ENCODE results near the gene OFD1. TPM values are rescaled to one million over a fixed set of nuclear protein-coding genes. Genes with fewer than 3 reads are reported as not detected.

The OFD1 gene
- 4.6 and 5.5 TPM in 2 replicates for total RNA-seq

GRCh38 chrX:13734278-13735172 is at the start of gene OFD1, which contains the start of gene TRAPPC2:
TSS of gene OFD1 (plus strand) at chrX:13734748. CDS start at chrX:13735072, 324 bp downstream.
TSS of gene TRAPPC2 (minus strand) at chrX:13734620. CDS start at chrX:13719963, 14,657 bp downstream.

GRCh38 chrX:13688958-13689740 is 45.4 kb upstream of the OFD1 start, which contains the start of gene RAB9A:
TSS of gene RAB9A (plus strand) at chrX:13689128. CDS start at chrX:13708747, 19,619 bp downstream.

GRCh38 chrX:13816643-13817627 is 82.4 kb downstream of the OFD1 start, which contains the start of gene GPM6B:
TSS of gene GPM6B (minus strand) at chrX:13817093. CDS start at chrX:13816904, 189 bp downstream.

Other genes starting within 250 kb of the OFD1 start
- gene EGFL6, start 165.1 kb upstream of the OFD1 start, total RNA-seq, result 0.15 and 0.34 TPM in 2 replicates
- 0.67 and 1.3 TPM in 2 replicates for gene TCEANC, start 81.6 kb upstream of the OFD1 start, total RNA-seq
- 19.2 and 21.6 TPM in 2 replicates for gene RAB9A, start 45.6 kb upstream of the OFD1 start, total RNA-seq
- gene TRAPPC2, start 128 bp upstream of the OFD1 start, total RNA-seq, result 8.0 and 8.2 TPM in 2 replicates
- 9.4 and 13.2 TPM in 2 replicates for gene GPM6B, start 82.3 kb downstream of the OFD1 start, total RNA-seq